Left forelimb (tissue), 1 donor: ENCODE measurements around the gene SNAP25.

ENCODE experiments used
- DNase-seq: peaks from one replicate; pipeline ENCODE4 v3.0.0-alpha.2; 2018; ENCODE audit warnings: low spot score

SNAP25 gene

GRCh38 chr20:10216146-10216791, 2.4 kb upstream of the SNAP25 start:
- DNase-seq, result no peak

DNA sequence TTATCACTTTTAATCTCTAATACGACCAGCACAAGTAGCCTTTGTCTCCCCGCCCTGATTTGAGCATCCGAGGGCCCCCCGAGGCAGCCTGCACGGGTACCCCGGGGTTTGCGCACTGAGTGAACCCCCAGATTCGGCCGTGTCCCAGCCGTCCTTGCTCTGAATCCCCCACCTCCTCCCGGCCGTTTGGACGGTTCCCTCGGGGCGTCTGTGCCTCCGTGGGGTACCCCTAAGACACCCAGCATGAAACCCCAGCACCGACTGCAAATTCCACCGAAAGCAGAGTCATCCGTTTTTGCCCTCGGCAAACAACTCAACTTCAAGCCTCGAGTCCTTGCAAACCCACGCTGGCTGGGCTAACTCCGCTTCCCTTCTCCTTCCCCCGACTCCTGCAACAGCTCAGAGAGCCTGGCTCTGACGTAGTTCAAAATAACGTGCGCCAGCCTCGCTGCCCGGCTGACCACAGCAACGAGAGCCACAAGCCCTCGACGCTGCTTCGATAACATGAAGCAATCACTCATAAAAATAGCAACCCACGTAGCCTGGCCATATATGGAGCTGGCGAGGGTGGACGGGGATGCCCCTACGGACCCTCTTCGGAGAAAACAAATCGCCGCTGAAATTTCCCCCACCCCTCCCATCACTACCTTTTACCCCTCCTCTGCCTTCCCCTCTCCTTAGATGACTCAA, 764 bp upstream of the SNAP25 start:
- DNase-seq, result no peak

DNA sequence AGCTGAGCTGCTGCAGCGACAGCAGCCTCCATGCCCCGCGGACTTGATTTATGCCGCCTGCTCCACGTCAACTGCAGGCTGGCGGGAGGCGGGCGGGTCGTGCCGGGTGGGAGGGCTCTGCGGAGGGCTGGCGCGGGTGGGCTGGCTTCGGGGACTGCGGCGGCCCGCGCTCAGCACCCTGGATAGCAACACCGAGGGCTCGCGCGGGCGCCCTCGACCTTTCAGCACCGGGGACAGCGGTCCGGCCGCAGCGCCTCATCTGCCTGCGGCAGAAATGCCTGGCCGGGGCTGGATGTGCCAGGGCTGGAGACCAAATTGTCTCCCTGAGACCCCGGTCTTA, 792 bp downstream of the SNAP25 start:
- peak; percentile 93 for DNase-seq

GRCh38 chr20:10219993-10220750, 1.5 kb downstream of the SNAP25 start:
- DNase-seq, result no peak

GRCh38 chr20:10221021-10221420, 2.4 kb downstream of the SNAP25 start:
- no peak for DNase-seq

DNA sequence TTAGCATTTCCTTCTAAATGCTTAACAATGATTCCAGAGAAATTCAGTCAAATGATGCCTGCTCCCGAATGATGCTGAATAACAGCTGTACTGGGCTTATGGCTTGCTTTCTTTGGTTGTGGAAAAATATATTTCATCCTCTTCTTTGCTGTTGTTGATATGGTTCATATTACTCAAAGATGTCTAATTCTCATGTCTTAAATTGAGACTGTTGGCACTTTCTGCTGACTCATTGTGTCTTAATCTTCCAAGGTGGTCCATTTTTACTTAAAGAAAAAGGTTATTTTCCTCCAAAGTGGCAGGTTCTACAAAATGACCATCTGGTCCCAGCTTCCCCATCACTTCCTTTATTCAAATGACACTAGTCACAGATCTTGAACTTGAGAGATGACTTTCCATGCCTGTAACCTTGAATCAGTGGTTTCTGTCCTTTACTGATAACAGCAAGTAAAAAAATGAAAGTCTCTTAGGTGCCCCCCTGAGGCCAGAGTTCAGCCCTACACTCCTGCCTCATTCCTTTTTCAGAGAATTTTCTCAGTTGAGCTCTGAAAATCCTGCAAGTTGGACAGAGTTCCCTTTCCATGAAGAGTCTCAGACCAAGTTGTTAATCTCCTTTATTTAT, 6.9 kb downstream of the SNAP25 start:
- no peak for DNase-seq

GRCh38 chr20:10228330-10228729, 9.7 kb downstream of the SNAP25 start:
- no peak for DNase-seq

DNA sequence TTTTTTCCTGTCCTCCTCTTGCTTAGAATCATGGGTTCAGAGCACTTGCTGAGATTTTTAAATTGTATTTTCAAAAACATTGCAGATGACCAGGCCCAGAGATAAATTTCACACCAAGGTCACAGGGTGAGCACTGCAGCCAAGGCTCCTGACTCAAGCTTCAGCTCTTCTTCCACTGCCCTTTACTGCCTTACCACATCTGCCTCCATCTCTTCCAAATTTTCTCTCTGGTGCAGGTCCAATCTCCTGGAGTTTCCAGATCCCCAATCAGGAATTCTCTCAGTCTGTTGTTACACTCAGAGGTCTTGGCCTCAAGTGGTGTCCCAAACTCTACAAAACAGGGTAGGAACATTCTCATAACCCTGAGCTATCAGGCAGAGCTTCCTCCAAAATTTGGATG, 12.7 kb downstream of the SNAP25 start:
- DNase-seq, result no peak

DNA sequence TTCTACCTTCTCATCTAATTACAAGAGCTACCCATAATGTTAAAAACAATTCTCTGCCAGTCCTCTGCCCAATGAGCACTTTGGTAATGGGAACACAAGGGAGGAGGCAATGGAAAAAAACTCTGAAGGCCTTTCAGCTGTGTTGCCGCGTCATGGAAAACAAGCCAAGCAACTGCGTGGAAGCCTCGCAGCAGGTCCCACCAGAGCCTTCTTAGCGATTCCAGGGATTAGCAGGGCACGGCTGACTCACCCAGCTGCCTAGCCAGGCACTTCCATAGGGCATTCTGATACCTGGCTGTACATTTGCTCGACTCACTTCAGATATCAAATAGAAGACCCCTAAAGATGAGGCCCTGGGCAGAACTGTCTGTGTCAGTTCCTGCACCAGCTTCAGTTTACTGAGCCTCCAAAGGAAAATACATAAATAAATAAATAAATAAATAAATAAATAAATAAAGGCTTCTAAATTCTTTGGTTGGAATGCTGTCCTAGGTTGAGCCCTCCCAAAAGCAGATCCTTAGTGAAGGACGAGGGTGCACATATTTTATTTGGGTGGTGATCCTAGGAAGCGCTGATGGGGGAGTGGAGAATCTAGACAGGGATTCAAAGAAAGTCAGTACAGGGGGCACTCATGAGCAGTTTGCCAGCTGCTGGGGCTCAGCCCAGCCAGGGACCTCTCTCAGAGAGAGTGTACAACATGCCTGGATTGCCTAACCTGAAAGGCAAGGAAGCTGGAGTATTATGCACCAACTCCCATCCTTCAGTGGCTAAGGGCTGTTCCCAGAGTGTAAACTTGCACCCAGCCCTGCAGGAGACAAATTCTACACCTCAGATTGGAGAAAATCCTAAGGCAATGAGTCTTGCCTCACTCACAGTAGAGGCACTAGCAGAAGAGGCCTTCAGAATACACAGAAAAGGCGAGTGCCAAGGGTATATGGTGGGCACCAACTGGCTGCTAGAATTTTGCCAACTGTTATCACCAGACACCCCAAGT, 18.2 kb downstream of the SNAP25 start:
- DNase-seq, result no peak

DNA sequence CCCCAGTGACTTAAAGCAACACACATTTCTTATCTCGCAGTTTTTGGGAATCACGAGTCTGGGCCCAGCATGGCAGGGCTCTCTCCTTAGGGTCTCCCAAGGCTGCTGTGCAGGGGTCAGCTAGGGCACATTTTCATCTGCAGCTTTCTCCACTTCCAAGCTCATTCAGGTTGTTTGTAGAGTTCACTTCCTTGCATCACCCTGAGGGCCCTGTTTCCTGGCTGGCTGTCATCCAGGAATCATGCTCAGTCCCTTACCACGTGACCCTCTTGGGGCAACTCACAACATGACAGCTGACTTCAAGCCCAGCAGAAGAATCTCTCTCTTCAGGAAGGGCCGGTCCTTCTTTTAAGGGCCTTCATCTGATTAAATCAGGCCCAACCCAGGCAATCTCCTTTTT, 21.3 kb downstream of the SNAP25 start:
- DNase-seq, result no peak

DNA sequence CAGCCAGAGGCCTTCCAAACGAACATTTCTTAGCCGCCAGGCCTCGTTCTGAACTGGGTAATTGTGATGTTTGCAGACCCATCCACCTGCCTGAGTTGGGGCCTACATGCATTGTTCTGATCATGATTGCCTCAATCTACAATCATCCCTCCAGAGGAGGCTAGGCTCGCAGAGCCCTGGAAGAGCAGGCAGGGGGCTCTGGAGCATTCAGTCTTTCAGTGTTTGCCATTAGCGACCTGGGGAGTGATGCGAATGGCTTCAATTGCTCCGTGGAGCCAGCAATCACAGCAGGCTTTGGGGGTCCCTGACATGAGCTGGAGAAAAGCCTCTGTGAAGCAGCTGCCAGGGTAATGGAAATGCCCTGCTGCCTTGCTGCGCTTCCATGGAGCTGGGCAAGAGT, 22.0 kb downstream of the SNAP25 start:
- DNase-seq, result no peak

- DNase-seq, result no peak
These were observed 23.5 kb downstream of the SNAP25 start for GRCh38 chr20:10242166-10242565.

DNA sequence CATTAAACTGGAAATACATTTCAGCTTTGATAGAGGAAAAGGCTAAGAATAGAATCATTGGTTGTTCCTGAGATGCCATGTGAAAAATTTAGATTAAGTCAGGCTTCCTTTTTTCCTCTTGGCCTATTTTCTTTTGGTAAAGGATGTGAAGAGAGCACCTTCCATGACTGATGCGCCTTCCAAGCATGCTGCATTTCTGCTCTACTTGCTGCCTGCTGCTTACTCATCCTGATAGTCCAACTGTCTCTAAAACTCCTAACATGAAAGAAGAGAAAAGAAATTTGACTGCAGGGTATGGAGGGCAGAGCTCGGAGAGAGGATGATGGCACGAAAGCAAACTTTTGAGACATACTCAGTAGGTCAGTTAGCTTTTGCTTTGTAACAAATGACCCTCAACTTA, 28.8 kb downstream of the SNAP25 start:
- no peak for DNase-seq

DNA sequence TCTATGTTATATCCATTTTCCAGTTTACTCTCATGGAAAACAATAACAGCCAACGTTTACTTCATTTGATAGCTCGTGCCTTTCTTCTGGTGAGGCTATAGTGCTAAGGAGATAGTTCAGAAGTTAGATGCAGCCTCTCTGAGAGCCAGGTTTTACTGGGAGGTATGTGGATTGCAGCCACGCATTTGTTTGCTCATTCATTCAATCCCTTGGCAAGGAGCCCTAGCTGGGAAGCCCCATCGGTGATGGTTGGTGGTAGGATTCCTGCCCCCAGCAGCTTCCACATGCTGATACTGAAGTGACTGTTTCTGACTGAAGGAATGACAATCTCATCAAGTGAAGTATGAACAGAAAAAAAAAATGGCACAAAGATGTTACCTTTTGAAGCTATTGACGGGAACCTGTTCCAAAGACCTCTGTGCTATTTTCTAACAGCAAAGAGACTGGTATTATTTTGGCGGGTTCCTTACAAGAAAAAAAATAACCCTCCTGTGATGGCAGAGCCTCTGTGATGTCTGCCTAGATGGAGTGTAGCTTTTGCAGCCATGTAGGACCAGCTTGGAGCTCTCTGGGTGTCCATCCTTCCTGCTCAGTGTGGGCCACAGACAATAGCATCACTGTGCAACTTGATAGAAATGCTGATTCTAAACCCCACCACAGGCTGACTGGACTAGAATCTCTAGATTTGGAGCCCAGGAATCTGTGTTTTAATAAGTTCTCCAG, 30.6 kb downstream of the SNAP25 start:
- DNase-seq, result no peak

DNA sequence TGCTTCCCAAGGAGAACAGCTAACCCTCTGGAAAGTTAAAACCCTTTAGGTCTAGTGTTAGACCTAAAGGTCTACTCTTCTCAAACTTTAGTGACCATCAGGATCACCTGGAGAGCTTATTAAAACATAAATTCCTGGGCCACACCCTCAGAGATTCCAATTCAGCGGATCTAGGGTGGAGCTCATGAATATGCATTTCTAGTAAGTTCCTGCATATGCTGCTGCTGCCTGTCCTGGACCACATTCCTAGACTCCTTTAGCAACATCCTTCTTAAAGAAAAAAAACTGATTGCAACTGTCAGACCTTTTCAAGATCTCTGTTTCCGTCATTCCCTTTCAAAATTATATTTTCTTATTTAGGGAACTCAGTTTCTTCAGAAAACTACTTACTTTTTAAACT, 31.2 kb downstream of the SNAP25 start:
- DNase-seq, result no peak

DNA sequence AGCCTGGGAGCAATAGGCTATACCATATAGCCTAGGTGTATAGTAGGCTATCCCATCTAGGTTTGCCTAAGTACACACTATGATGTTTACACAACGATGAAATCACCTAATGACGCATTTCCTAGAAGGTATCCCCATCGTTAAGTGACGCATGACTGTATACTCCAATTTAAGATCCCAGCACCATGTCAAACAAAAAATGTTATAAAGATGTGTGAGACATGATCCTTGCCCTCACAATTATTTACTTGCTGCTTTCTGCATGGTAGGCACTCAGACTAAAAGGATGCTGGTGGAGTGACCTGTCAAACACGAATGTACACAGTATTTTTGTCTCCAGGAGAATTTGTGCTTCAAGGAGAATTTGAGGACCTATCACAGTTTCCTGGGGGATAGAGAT, 32.3 kb downstream of the SNAP25 start:
- DNase-seq, result no peak

DNA sequence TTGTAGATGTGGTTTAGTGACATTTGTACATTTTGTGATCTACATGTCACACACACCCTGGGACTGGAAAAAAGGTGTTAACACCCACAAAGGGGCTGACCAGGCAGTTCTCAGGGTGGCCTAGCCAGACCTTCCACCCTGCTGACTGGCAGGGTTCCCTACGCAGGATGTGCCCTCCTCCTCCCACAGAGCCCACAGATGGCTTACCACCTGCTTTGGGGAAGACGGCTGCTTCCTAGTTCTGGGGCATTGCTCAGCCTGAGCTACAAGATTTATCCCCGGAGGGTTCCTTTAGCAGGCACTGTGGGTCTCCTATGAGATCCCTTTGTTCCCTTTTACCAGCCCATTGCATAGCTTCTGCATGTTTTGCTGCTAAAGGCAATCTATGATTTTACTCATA, 35.1 kb downstream of the SNAP25 start:
- no peak for DNase-seq

DNA sequence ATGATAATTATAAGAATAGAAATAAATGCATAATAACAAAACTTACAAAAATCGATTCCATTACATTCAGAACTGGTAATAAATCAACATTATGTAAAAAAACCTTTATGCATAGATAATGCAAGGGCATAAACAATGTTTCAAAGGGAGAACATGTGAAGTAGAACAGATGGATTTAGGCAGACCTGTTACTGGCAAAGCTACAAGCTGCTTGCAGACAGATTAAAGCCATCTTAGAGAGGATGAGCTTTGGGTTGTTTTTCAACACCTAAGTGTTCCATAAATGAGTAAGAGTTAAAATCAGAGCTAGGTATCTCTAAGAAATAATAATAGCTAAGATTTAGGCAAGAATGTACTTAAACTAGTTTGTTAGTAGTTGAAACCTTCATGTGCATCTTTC, 37.2 kb downstream of the SNAP25 start:
- DNase-seq, result no peak

DNA sequence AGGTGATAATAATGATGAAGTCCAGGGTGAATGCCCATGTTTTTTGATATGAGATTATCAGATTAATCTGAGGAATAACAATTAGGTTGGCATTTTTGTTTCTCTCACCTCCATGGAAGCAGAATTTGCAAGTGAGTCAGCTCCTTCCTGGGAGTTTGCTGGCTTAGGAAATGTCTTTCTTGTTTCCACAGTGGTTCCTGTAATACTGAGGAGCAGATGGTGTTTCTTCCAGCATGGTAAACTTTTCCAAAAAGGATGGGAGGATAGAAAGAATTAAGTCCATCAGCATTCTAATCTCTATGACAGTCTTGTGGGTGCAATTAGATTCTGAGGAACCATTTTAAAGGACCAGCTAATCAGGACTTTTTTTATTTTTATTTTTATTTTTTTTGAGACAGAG, 40.5 kb downstream of the SNAP25 start:
- no peak for DNase-seq

DNA sequence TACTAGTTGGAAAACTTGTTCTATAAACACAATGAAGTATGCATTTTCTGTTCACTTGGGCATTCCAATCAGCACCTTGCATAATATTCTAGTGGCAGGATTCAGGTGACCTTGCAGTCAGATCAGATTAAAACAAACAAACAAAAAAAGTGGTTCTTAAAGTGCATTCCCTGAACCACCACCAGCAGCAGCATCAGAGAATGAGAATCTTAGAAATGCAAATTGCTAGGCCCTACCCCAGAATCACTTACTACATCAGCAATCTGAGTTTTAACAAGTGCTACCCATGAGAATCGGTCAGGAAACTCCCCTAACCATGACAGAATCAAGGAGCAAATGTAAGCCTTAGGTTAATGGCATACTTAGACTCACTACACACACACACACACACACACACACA, 41.7 kb downstream of the SNAP25 start:
- no peak for DNase-seq

DNA sequence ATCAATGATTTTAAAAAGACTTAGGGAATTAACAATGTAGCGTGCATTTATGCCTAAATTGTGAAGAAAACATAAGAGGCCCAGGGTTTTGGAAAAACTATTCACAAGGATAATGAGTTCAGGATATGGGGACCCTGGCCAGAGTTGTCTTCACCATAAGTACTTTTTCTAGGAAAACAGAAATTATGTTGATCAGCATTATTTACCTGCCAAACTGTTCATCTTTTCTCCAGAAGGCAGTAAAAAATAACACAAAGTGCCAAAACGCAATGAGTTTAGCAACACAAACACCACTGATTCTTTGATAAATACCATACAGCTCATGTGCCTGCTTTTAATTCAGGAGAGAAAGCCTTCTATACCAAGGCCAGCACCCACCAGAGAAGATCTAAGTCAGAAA, 43.1 kb downstream of the SNAP25 start:
- no peak for DNase-seq
